ENCODE results near the gene TRPM8.

The TRPM8 gene

GRCh38 chr2:233922471-233922870 is 5.3 kb downstream of the TRPM8 start:
- no peak for TF ChIP-seq CTCF (IDR thresholded peaks at IDR 0.05)
- DNase-seq (ENCODE audit: low spot score) = no peak

GRCh38 chr2:233925402-233925801 is 8.2 kb downstream of the TRPM8 start:
- DNase-seq (ENCODE audit: low spot score) = no peak
- no peak overlapping the region for H3K27ac ChIP-seq
- H3K4me3 ChIP-seq = no peak overlapping the region
- no peak for TF ChIP-seq CTCF (IDR thresholded peaks at IDR 0.05)

More at GRCh38 chr2:233922471-233922870, 5.3 kb downstream of the TRPM8 start:
- Histone ChIP-seq H3K27ac (no peak overlapping the region), H3K4me3 (no peak overlapping the region)

GRCh38 chr2:233926806-233927205 is 9.6 kb downstream of the TRPM8 start:
- DNase-seq (ENCODE audit: low spot score) = no peak
- Histone ChIP-seq H3K4me3 (no peak overlapping the region), H3K27ac (no peak overlapping the region)
- no peak for TF ChIP-seq CTCF (IDR thresholded peaks at IDR 0.05)

GRCh38 chr2:233928594-233929351 is 11.6 kb downstream of the TRPM8 start:
- no peak overlapping the region for H3K4me3 ChIP-seq
- no peak for TF ChIP-seq CTCF (IDR thresholded peaks at IDR 0.05)
- DNase-seq (ENCODE audit: low spot score) = no peak

GRCh38 chr2:233929352-233930022 is 12.3 kb downstream of the TRPM8 start:
- no peak for DNase-seq (ENCODE audit: low spot score)
- TF ChIP-seq CTCF (IDR thresholded peaks at IDR 0.05) = no peak
- Histone ChIP-seq H3K27ac (no peak overlapping the region), H3K4me3 (no peak overlapping the region)

More at GRCh38 chr2:233928594-233929351, 11.6 kb downstream of the TRPM8 start:
- H3K27ac ChIP-seq = no peak overlapping the region

GRCh38 chr2:233934524-233934923 is 17.4 kb downstream of the TRPM8 start:
- no peak for TF ChIP-seq CTCF (IDR thresholded peaks at IDR 0.05)
- DNase-seq (ENCODE audit: low spot score) = no peak
- no peak overlapping the region for H3K27ac ChIP-seq
- no peak overlapping the region for H3K4me3 ChIP-seq

- DNase-seq (ENCODE audit: low spot score) = no peak
Measured at GRCh38 chr2:233935426-233935825, 18.3 kb downstream of the TRPM8 start.

More at GRCh38 chr2:233935426-233935825, 18.3 kb downstream of the TRPM8 start:
- Histone ChIP-seq H3K27ac (no peak overlapping the region), H3K4me3 (no peak overlapping the region)
- TF ChIP-seq CTCF (IDR thresholded peaks at IDR 0.05) = no peak

Data from coronary artery (tissue), 2 donors.